ENCODE measurements around the gene UTP14C.
"Not testable (repeated sequence)": the region's sequence is repeated elsewhere in the genome, so short reads cannot be mapped to it uniquely, and the experiment has no call there.

UTP14C gene

GRCh38 chr13:52036037-52036436 is 11.5 kb downstream of the UTP14C start:
- DNase-seq (ENCODE audit: low spot score): no peak
- no peak for TF ChIP-seq CTCF (IDR thresholded peaks at IDR 0.05; ENCODE audit: extremely low read depth, insufficient read depth, missing control alignments)
- in situ Hi-C loops (cut with MboI; ENCODE audit: low pct_unique_long_range_greater_than_20kb, low sequenced_read_pairs, unreplicated experiment): no loop called here

DNA sequence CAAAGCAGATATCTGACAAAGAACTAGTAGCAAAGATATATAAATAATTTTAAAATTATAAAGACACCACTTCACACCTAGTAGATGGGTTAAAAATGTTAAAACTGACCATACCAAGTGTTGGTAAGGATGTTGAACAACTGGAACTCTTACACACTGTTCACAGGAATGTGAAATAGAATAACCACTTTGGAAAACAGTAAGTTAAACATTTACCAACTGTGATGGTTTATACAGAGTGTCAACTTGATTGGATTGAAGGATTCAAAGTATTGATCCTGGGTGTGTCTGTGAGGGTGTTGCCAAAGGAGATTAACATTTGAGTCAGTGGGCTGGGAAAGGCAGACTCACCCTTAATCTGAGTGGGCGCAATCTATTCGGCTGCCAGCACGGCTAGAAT is 19.2 kb downstream of the UTP14C start:
- in situ Hi-C loops (cut with MboI; ENCODE audit: low pct_unique_long_range_greater_than_20kb, low sequenced_read_pairs, unreplicated experiment): no loop called here
- no peak for DNase-seq (ENCODE audit: low spot score)
- no peak for TF ChIP-seq CTCF (IDR thresholded peaks at IDR 0.05; ENCODE audit: extremely low read depth, insufficient read depth, missing control alignments)

- no peak for DNase-seq (ENCODE audit: low spot score)
- in situ Hi-C loops (cut with MboI; ENCODE audit: low pct_unique_long_range_greater_than_20kb, low sequenced_read_pairs, unreplicated experiment): no loop called here
- TF ChIP-seq CTCF (IDR thresholded peaks at IDR 0.05; ENCODE audit: extremely low read depth, insufficient read depth, missing control alignments): no peak
These were observed 23.0 kb downstream of the UTP14C start for GRCh38 chr13:52047463-52047862.

DNA sequence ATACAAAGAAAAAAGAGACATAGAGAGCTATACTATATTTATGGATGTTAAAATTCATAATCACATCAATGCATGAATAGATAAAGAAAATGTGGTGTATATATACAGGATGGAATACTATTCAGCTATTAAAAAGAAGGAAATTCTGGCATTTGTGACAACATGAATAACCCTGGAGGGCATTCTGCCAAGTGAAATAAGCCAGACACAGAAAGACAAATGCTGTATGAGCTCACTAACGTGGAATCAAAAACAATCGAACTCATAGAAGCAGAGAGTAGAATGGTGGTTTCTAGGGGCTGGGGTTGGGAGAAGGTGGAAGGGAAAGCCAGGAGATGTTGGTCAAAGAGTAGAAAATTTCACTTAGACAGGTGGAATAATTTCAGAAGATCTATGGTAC is 24.0 kb downstream of the UTP14C start:
- DNase-seq (ENCODE audit: low spot score): no peak
- TF ChIP-seq CTCF (IDR thresholded peaks at IDR 0.05; ENCODE audit: extremely low read depth, insufficient read depth, missing control alignments): no peak
- in situ Hi-C loops (cut with MboI; ENCODE audit: low pct_unique_long_range_greater_than_20kb, low sequenced_read_pairs, unreplicated experiment): no loop called here

DNA sequence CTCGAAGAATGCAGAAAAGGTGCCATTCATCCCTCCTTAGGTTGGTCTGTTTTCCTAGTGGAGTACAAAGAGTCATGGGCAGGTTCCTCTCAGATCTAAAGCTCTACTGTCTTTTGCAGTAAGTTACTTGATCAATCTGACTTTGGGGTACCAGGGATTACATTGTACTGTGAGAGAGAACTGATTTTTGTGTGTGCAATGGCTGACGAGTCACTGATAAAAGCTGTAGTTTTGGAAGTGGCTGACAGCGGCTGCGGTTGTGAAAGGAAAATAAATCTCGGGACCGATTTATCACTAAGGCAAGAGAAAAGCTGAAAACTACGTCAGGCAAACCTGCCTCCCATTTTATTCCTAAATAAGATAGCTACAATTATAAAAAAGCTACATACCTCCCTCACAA is 26.9 kb downstream of the UTP14C start:
- in situ Hi-C loops (cut with MboI; ENCODE audit: low pct_unique_long_range_greater_than_20kb, low sequenced_read_pairs, unreplicated experiment): no loop called here
- DNase-seq (ENCODE audit: low spot score): no peak
- no peak for TF ChIP-seq CTCF (IDR thresholded peaks at IDR 0.05; ENCODE audit: extremely low read depth, insufficient read depth, missing control alignments)

GRCh38 chr13:52053460-52053859 is 29.0 kb downstream of the UTP14C start:
- no peak for TF ChIP-seq CTCF (IDR thresholded peaks at IDR 0.05; ENCODE audit: extremely low read depth, insufficient read depth, missing control alignments)
- in situ Hi-C loops (cut with MboI; ENCODE audit: low pct_unique_long_range_greater_than_20kb, low sequenced_read_pairs, unreplicated experiment): no loop called here
- no peak for DNase-seq (ENCODE audit: low spot score)

- DNase-seq (ENCODE audit: low spot score); in situ Hi-C loops (cut with MboI; ENCODE audit: low pct_unique_long_range_greater_than_20kb, low sequenced_read_pairs, unreplicated experiment): not testable (repeated sequence)
These were observed 36.6 kb downstream of the UTP14C start for GRCh38 chr13:52061064-52061463.

All from GM13977 (cell line).